ENCODE data around the gene CARD14.

CARD14 gene

GRCh38 chr17:80217703-80218362 is 48.0 kb downstream of the CARD14 start:
- no peak for TF ChIP-seq CTCF (IDR thresholded peaks at IDR 0.05; ENCODE audit: control insufficient read depth, insufficient read depth, low read depth, low read length, missing control alignments)
- H3K4me3 ChIP-seq (ENCODE audit: control insufficient read depth, low read depth, low read length), result no peak overlapping the region
- no peak for DNase-seq (ENCODE audit: low read depth)

- no peak for DNase-seq (ENCODE audit: low read depth)
- H3K4me3 ChIP-seq (ENCODE audit: control insufficient read depth, low read depth, low read length), result no peak overlapping the region
- no peak for TF ChIP-seq CTCF (IDR thresholded peaks at IDR 0.05; ENCODE audit: control insufficient read depth, insufficient read depth, low read depth, low read length, missing control alignments)
Measured at GRCh38 chr17:80218391-80218790, 48.6 kb downstream of the CARD14 start.

- DNase-seq (ENCODE audit: low read depth), result peak; percentile 31
- TF ChIP-seq CTCF (IDR thresholded peaks at IDR 0.05; ENCODE audit: control insufficient read depth, insufficient read depth, low read depth, low read length, missing control alignments), result no peak
- H3K4me3 ChIP-seq (ENCODE audit: control insufficient read depth, low read depth, low read length), result peak overlapping the region; percentile 94
Measured at GRCh38 chr17:80219013-80219762, 49.4 kb downstream of the CARD14 start.

GRCh38 chr17:80219763-80220053 is 49.9 kb downstream of the CARD14 start:
- TF ChIP-seq CTCF (IDR thresholded peaks at IDR 0.05; ENCODE audit: control insufficient read depth, insufficient read depth, low read depth, low read length, missing control alignments), result no peak
- no peak for DNase-seq (ENCODE audit: low read depth)
- H3K4me3 ChIP-seq (ENCODE audit: control insufficient read depth, low read depth, low read length), result peak overlapping the region; percentile 94

GRCh38 chr17:80220054-80220735 is 50.4 kb downstream of the CARD14 start, which contains the start of the genes SGSH and SLC26A11:
Gene SGSH (minus strand): TSS chr17:80220333. CDS start chr17:80220313, 20 bp downstream.
Gene SLC26A11 (plus strand): TSS chr17:80220427. CDS start chr17:80221561, 1,134 bp downstream.
- no peak for DNase-seq (ENCODE audit: low read depth)
- no peak for TF ChIP-seq CTCF (IDR thresholded peaks at IDR 0.05; ENCODE audit: control insufficient read depth, insufficient read depth, low read depth, low read length, missing control alignments)
- peak within 1 kb of the TSS; percentile 94 for H3K4me3 ChIP-seq (ENCODE audit: control insufficient read depth, low read depth, low read length)

- H3K4me3 ChIP-seq (ENCODE audit: control insufficient read depth, low read depth, low read length), result peak overlapping the region; percentile 94
- no peak for TF ChIP-seq CTCF (IDR thresholded peaks at IDR 0.05; ENCODE audit: control insufficient read depth, insufficient read depth, low read depth, low read length, missing control alignments)
- DNase-seq (ENCODE audit: low read depth), result no peak
Measured at GRCh38 chr17:80220736-80221215, 50.9 kb downstream of the CARD14 start.
